Mesenchymal stem cell (in vitro differentiated cells and primary cell): Measurements from ENCODE around the gene TBC1D30.

Experiments used
- DNase-seq: peaks from one replicate; pipeline ENCODE4 v3.0.0-alpha.2; 2013
- H2AFZ ChIP-seq: one replicate; pipeline ENCODE4 v1.6.1; 2013; ENCODE audit warnings: low read depth, mild to moderate bottlenecking, control low read depth, inconsistent platforms, low read length, moderate library complexity
- H2AK5ac ChIP-seq: 2 replicates; pipeline ENCODE4 v1.6.1; 2013; ENCODE audit warnings: low read length, moderate library complexity, mild to moderate bottlenecking, inconsistent platforms; ENCODE audit not compliant: severe bottlenecking
- H2BK120ac ChIP-seq: one replicate; pipeline ENCODE4 v1.6.1; 2013; ENCODE audit warnings: low read depth, mild to moderate bottlenecking, inconsistent platforms, low read length, moderate library complexity
- H2BK12ac ChIP-seq, 2 experiments: one replicate each; pipeline ENCODE4 v1.6.1; 2013; ENCODE audit warnings: inconsistent platforms in 2 of 2, low read length in 2 of 2, mild to moderate bottlenecking in 2 of 2, moderate library complexity in 2 of 2, control low read depth in 1 of 2
- H2BK15ac ChIP-seq: one replicate; pipeline ENCODE4 v1.6.1; 2013; ENCODE audit warnings: mild to moderate bottlenecking, low read depth, inconsistent platforms; ENCODE audit not compliant: poor library complexity, severe bottlenecking
- H2BK5ac ChIP-seq: 2 replicates; pipeline ENCODE4 v1.6.1; 2013; ENCODE audit warnings: low read depth, mild to moderate bottlenecking, low read length, control low read depth, inconsistent platforms; ENCODE audit not compliant: poor library complexity, severe bottlenecking
- H3K14ac ChIP-seq, 2 experiments: one replicate each; pipeline ENCODE4 v1.6.1; 2013; ENCODE audit warnings: inconsistent platforms in 2 of 2, low read length in 2 of 2, control low read depth in 1 of 2, mild to moderate bottlenecking in 1 of 2, moderate library complexity in 1 of 2
- H3K18ac ChIP-seq, 2 experiments: one replicate each; pipeline ENCODE4 v1.6.1; 2013; ENCODE audit warnings: inconsistent platforms in 2 of 2, low read length in 2 of 2, control low read depth in 1 of 2, low read depth in 1 of 2, mild to moderate bottlenecking in 1 of 2
- H3K23ac ChIP-seq, 2 experiments: one replicate each; pipeline ENCODE4 v1.6.1; 2013; ENCODE audit warnings: inconsistent platforms in 2 of 2, low read length in 2 of 2, mild to moderate bottlenecking in 2 of 2, moderate library complexity in 2 of 2, control low read depth in 1 of 2
- H3K27ac ChIP-seq: 2 replicates; pipeline ENCODE4 v1.5.1; 2013; ENCODE audit warnings: mild to moderate bottlenecking, moderate library complexity, low read length, control low read depth, inconsistent platforms; ENCODE audit not compliant: poor library complexity, severe bottlenecking
- H3K27me3 ChIP-seq, 2 experiments: 2 replicates each; pipeline versions ENCODE4 v1.6.1 to v1.7.0; 2013; ENCODE audit warnings: low read length in 2 of 2, mild to moderate bottlenecking in 2 of 2, moderate library complexity in 2 of 2, control low read depth in 1 of 2, inconsistent platforms in 1 of 2; ENCODE audit not compliant: control insufficient read depth in 1 of 2, insufficient read depth in 1 of 2
- H3K36me3 ChIP-seq, 2 experiments: 2 replicates each; pipeline versions ENCODE4 v1.6.1 to v1.7.0; 2013; ENCODE audit warnings: low read length in 2 of 2, control low read depth in 1 of 2, inconsistent platforms in 1 of 2, low read depth in 1 of 2, mild to moderate bottlenecking in 1 of 2; ENCODE audit not compliant: insufficient read depth in 2 of 2, control insufficient read depth in 1 of 2
- H3K4ac ChIP-seq, 2 experiments: one replicate each; pipeline ENCODE4 v1.6.1; 2013; ENCODE audit warnings: inconsistent platforms in 2 of 2, low read length in 2 of 2, mild to moderate bottlenecking in 2 of 2, moderate library complexity in 2 of 2, control low read depth in 1 of 2, low read depth in 1 of 2
- H3K4me1 ChIP-seq: 2 replicates; pipeline ENCODE4 v1.6.1; 2013; ENCODE audit warnings: low read depth, low read length, control low read depth; ENCODE audit not compliant: control insufficient read depth, insufficient read depth
- H3K4me2 ChIP-seq: 2 replicates; pipeline ENCODE4 v1.6.1; 2013; ENCODE audit warnings: low read length, mild to moderate bottlenecking, inconsistent platforms; ENCODE audit not compliant: poor library complexity, severe bottlenecking
- H3K4me3 ChIP-seq, 2 experiments: 2 replicates each; pipeline versions ENCODE4 v1.5.1 to v1.7.0; 2013; ENCODE audit warnings: low read length in 2 of 2, mild to moderate bottlenecking in 2 of 2, control low read depth in 1 of 2, low read depth in 1 of 2; ENCODE audit not compliant: insufficient read depth in 1 of 2
- H3K79me1 ChIP-seq: replicated peaks from 2 replicates; pipeline ENCODE4 v1.6.1; 2013; ENCODE audit warnings: mild to moderate bottlenecking, control low read depth, low read length, inconsistent platforms; ENCODE audit not compliant: poor library complexity, severe bottlenecking
- H3K9ac ChIP-seq: 2 replicates; pipeline ENCODE4 v1.7.0; 2013; ENCODE audit warnings: mild to moderate bottlenecking, low read length, moderate library complexity
- H3K9me3 ChIP-seq: 2 replicates; pipeline ENCODE4 v1.7.0; 2013; ENCODE audit warnings: mild to moderate bottlenecking, low read length; ENCODE audit not compliant: control insufficient read depth
- H4K8ac ChIP-seq: one replicate; pipeline ENCODE4 v1.6.1; 2013; ENCODE audit warnings: inconsistent platforms, mild to moderate bottlenecking, low read length, moderate library complexity
- H4K91ac ChIP-seq: one replicate; pipeline ENCODE4 v1.6.1; 2013; ENCODE audit warnings: mild to moderate bottlenecking, low read length, inconsistent platforms
- WGBS: methylation state at CpG from one replicate; pipeline ENCODE4 v1.1.7; 2013; ENCODE audit warnings: mixed read lengths; 5-methylcytosine and 5-hydroxymethylcytosine counted together

TBC1D30 gene

GRCh38 chr12:64821116-64821630 is 3.3 kb upstream of the TBC1D30 start:
- Histone ChIP-seq H4K8ac (no peak overlapping the region), H3K18ac (no peak overlapping the region), H3K14ac (no peak overlapping the region), H2BK12ac (no peak overlapping the region), H3K4ac (no peak overlapping the region), H2BK5ac (no peak overlapping the region), H4K91ac (no peak overlapping the region), H3K79me1 (no peaks in the 10 kb centered on the region), H3K9me3 (no peaks in the 10 kb centered on the region), H3K27me3 (peaks cover 52 to 57% of the 10 kb centered on the region in 2 experiments), H3K36me3 (peaks cover 0 to 2% of the 10 kb centered on the region in 2 experiments), H3K9ac (no peak overlapping the region), H3K4me3 (no peak overlapping the region), H3K27ac (no peak overlapping the region), H3K23ac (no peak overlapping the region), H2BK15ac (no peak overlapping the region), H2AFZ (no peak overlapping the region), H3K4me1 (peaks cover 19% of the 10 kb centered on the region), H2AK5ac (no peak overlapping the region), H2BK120ac (no peak overlapping the region), H3K4me2 (no peak overlapping the region)
- no peak for DNase-seq
- 68% methylated on average over 5 of the region's 5 CpGs for WGBS

DNA sequence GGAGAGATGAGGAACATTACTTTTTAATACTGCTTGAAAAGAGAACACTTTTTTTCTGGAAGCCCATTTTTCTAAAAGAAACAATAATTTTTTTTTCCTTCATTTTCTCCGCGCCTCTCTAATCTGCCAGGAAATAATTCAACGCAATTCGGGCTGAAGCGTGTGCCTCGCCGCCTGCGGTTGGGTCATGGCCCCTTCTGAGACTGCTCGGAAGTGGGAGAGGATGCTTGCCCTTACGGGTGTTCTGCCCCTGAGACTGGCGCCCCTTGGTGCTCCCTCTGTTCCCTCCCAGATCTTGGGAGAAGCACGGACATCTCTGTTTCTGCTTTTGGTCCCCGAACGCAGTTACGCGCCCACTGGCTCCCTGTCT is 332 bp upstream of the TBC1D30 start:
- WGBS, result 5% methylated on average over 15 of the region's 16 CpGs
- H2AFZ ChIP-seq, result no peak overlapping the region

DNA sequence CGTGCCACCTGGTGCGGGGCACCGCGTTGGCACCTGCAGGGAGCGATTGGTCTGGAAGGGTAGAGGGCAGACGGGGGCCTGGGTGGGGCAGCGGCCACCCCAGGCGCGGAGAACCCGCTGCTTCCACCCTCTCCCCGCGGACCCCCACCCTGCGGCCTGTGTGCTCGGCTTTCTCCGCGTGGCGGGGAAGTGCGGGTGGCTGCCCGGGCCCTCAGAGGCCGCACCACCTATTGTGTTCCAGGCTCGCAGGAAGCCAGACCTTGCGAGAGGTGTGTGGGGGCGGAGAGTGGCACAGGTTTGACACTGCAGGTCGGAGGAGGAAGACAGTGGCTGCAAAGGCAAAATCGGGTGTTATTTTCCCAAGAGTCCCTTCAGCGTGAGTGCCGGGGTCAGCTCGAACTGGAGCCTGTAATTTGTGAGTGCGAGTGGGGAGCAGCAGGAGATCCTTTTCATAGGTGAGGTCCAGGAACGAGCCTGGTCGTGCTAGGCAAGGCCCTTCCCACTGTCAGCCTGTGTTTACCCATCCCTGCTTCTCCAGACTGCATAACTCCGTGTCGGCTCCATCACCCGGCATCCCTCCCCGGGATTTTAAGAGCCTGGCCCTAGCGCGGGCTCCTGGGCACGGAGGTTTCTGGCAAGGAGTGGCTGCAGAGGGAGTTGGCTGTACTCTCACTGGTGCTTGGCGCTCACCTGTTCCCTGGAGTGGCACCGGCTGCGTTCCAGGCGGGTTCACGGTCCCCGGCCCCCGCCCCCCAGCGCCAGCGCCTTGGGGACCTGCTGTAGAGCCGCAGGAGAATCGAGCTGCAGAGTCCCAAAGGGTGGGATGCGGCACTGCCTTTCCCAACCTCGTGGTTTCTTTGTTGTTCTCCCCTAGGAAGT is 935 bp downstream of the TBC1D30 start:
- Histone ChIP-seq H3K27ac (no peak overlapping the region), H2BK5ac (no peak overlapping the region), H3K23ac (no peak overlapping the region), H3K4me2 (peak overlapping the region; percentile 97), H2AK5ac (no peak overlapping the region), H4K8ac (no peak overlapping the region), H3K18ac (no peak overlapping the region), H2BK15ac (no peak overlapping the region), H3K9me3 (no peaks in the 10 kb centered on the region), H3K36me3 (peaks cover 0 to 2% of the 10 kb centered on the region in 2 experiments), H3K9ac (no peak overlapping the region), H3K79me1 (no peaks in the 10 kb centered on the region), H4K91ac (no peak overlapping the region), H3K4me1 (peaks cover 19% of the 10 kb centered on the region), H3K4ac (no peak overlapping the region), H2BK120ac (no peak overlapping the region), H2BK12ac (no peak overlapping the region), H3K27me3 (peaks cover 72% of the 10 kb centered on the region in 2 experiments), H3K14ac (no peak overlapping the region), H3K4me3 (peak overlapping the region; percentile 51 to 82), H2AFZ (no peak overlapping the region)
- no peak for DNase-seq
- WGBS, result 4% methylated on average over 44 of the region's 51 CpGs

More for the DNA sequence above, 332 bp upstream of the TBC1D30 start:
- Histone ChIP-seq H3K18ac (no peak overlapping the region), H2BK120ac (no peak overlapping the region), H2BK5ac (no peak overlapping the region), H3K4me2 (peak overlapping the region; percentile 97), H3K4me3 (peak overlapping the region; percentile 51 to 82), H3K9me3 (no peaks in the 10 kb centered on the region), H3K14ac (no peak overlapping the region), H2BK15ac (no peak overlapping the region), H3K79me1 (no peaks in the 10 kb centered on the region), H2BK12ac (no peak overlapping the region), H3K23ac (no peak overlapping the region), H4K8ac (no peak overlapping the region), H3K27ac (no peak overlapping the region), H3K4ac (no peak overlapping the region), H3K4me1 (peaks cover 19% of the 10 kb centered on the region), H2AK5ac (no peak overlapping the region), H3K27me3 (peaks cover 68 to 70% of the 10 kb centered on the region in 2 experiments), H4K91ac (no peak overlapping the region), H3K9ac (no peak overlapping the region), H3K36me3 (peaks cover 0 to 2% of the 10 kb centered on the region in 2 experiments)
- DNase-seq, result no peak

- H3K9me3 ChIP-seq, result no peaks in the 10 kb centered on the region
- no peak overlapping the region for H2BK12ac ChIP-seq
- H3K4me2 ChIP-seq, result no peak overlapping the region
- 4% methylated on average over 19 of the region's 19 CpGs for WGBS
- no peak overlapping the region for H3K4ac ChIP-seq
- no peak overlapping the region for H2BK5ac ChIP-seq
- no peak overlapping the region for H4K8ac ChIP-seq
- no peak overlapping the region for H3K4me3 ChIP-seq
- H3K36me3 ChIP-seq, result peaks cover 0 to 2% of the 10 kb centered on the region in 2 experiments
- H2BK15ac ChIP-seq, result no peak overlapping the region
- peaks cover 68 to 71% of the 10 kb centered on the region in 2 experiments for H3K27me3 ChIP-seq
- no peak overlapping the region for H3K14ac ChIP-seq
- H3K79me1 ChIP-seq, result no peaks in the 10 kb centered on the region
- H3K4me1 ChIP-seq, result peaks cover 19% of the 10 kb centered on the region
- H2AK5ac ChIP-seq, result no peak overlapping the region
- H3K9ac ChIP-seq, result no peak overlapping the region
- peak; percentile 43 for DNase-seq
- no peak overlapping the region for H3K23ac ChIP-seq
- no peak overlapping the region for H2BK120ac ChIP-seq
- no peak overlapping the region for H3K18ac ChIP-seq
- no peak overlapping the region for H3K27ac ChIP-seq
- H2AFZ ChIP-seq, result no peak overlapping the region
- no peak overlapping the region for H4K91ac ChIP-seq
Measured at GRCh38 chr12:64826234-64826633, 1.8 kb downstream of the TBC1D30 start.
